HCT116 (cell line): ENCODE data around the gene MSH3.

Source experiments
- EZH2 ChIP-seq: fragments of 200-600 bp; sonication (generic); IDR thresholded peaks from 2 replicates; pipeline ENCODE4 v1.6.1; 2017; ENCODE audit warnings: antibody characterized with exemption, mixed run types
- EZH2phosphoT487 ChIP-seq: fragments of 200-600 bp; IDR thresholded peaks from 2 replicates; pipeline ENCODE4 v1.6.1; 2018; ENCODE audit warnings: antibody characterized with exemption, borderline replicate concordance
- FOSL1 ChIP-seq: IDR thresholded peaks from 2 replicates; pipeline ENCODE4 v1.6.1; 2012; ENCODE audit warnings: low read depth
- POLR2A ChIP-seq: IDR thresholded peaks from 2 replicates; pipeline ENCODE4 v1.7.0; 2011; ENCODE audit warnings: borderline replicate concordance; ENCODE audit not compliant: insufficient read depth, insufficient read length; ENCODE audit errors: extremely low read depth
- RAD21 ChIP-seq: IDR thresholded peaks from 2 replicates; pipeline ENCODE4 v1.6.1; 2012; ENCODE audit warnings: low read depth, mild to moderate bottlenecking
- ZFX ChIP-seq: fragments of 450-650 bp; IDR thresholded peaks from 2 replicates; pipeline ENCODE4 v1.6.1; 2017
- TF ChIP-seq, protein P1 (sequence below): IDR thresholded peaks from 2 replicates; pipeline ENCODE4 v1.6.1; 2012
- TF ChIP-seq, protein P2 (sequence below): IDR thresholded peaks from 2 replicates; pipeline ENCODE4 v1.6.1; 2012
- TF ChIP-seq, protein P3 (sequence below), 3 experiments: fragments of 200-600 bp in 1 of 3; sonication (generic) in 1 of 3; IDR thresholded peaks in 2 of 3; conservative IDR thresholded peaks in 1 of 3; 2 replicates each; pipeline ENCODE4 v1.5.1; 2012 to 2017; ENCODE audit warnings: low read depth in 2 of 3, low read length in 2 of 3, antibody characterized with exemption in 1 of 3, borderline replicate concordance in 1 of 3, control low read depth in 1 of 3, mild to moderate bottlenecking in 1 of 3, mixed read lengths in 1 of 3, mixed run types in 1 of 3, moderate library complexity in 1 of 3; ENCODE audit not compliant: insufficient read depth in 1 of 3

GRCh38 chr5:80904533-80905187, 250.2 kb downstream of the MSH3 start:
- no peak for TF ChIP-seq EZH2phosphoT487
- TF ChIP-seq, protein P1, sequence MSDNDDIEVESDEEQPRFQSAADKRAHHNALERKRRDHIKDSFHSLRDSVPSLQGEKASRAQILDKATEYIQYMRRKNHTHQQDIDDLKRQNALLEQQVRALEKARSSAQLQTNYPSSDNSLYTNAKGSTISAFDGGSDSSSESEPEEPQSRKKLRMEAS, result no peak
- no peak for TF ChIP-seq EZH2
- no peak for TF ChIP-seq POLR2A
- TF ChIP-seq, protein P2, sequence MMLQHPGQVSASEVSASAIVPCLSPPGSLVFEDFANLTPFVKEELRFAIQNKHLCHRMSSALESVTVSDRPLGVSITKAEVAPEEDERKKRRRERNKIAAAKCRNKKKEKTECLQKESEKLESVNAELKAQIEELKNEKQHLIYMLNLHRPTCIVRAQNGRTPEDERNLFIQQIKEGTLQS, result no peak
- TF ChIP-seq RAD21, result no peak
- TF ChIP-seq FOSL1, result no peak
- TF ChIP-seq, protein P3, sequence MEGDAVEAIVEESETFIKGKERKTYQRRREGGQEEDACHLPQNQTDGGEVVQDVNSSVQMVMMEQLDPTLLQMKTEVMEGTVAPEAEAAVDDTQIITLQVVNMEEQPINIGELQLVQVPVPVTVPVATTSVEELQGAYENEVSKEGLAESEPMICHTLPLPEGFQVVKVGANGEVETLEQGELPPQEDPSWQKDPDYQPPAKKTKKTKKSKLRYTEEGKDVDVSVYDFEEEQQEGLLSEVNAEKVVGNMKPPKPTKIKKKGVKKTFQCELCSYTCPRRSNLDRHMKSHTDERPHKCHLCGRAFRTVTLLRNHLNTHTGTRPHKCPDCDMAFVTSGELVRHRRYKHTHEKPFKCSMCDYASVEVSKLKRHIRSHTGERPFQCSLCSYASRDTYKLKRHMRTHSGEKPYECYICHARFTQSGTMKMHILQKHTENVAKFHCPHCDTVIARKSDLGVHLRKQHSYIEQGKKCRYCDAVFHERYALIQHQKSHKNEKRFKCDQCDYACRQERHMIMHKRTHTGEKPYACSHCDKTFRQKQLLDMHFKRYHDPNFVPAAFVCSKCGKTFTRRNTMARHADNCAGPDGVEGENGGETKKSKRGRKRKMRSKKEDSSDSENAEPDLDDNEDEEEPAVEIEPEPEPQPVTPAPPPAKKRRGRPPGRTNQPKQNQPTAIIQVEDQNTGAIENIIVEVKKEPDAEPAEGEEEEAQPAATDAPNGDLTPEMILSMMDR (IDR thresholded peaks at IDR 0.05 in 2 of 3, conservative IDR thresholded peaks at IDR 0.05 in 1 of 3; ENCODE audit: borderline replicate concordance in 1 of 3, insufficient read depth in 1 of 3, low read depth in 2 of 3, low read length in 2 of 3), result no peak
- TF ChIP-seq ZFX, result no peak
